Stimulated activated CD4-positive, alpha-beta T cell treated with anti-CD3 and anti-CD28 coated beads, Interleukin-12 subunit alpha, Interleukin-12 subunit beta, amount 100 ng/mL, for 48 hours (primary cell): ENCODE measurements around the gene RNF169.
"Not testable (repeated sequence)": the region's sequence is repeated elsewhere in the genome, so short reads cannot be mapped to it uniquely, and the experiment has no call there.

ENCODE experiments used
- DNase-seq, 3 donors: peaks; one replicate each; pipeline ENCODE4 v3.0.0-alpha.2; 2020; ENCODE audit warnings: low read depth in 2 of 3, low spot score in 1 of 3

RNF169 gene

DNA sequence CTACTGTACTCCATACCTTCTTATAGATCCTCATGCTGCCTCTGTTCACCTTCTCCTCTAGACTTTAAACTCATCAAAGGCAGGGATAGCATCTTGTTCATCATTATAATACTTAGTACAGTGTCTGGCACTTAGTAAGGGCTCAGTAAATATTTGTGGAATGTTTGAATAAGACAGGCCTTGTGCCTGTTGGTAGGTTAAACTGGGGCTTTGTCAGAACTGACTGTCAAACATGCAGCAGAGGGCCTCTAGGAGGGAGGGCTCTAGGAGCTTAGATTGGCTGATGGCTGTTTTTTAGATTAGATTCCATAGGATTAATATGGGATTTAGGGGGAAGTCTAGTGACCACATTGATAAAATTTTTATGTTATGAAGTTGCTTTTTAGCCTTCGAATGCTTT lies 70.8 kb downstream of the RNF169 start:
- DNase-seq = no peak

DNA sequence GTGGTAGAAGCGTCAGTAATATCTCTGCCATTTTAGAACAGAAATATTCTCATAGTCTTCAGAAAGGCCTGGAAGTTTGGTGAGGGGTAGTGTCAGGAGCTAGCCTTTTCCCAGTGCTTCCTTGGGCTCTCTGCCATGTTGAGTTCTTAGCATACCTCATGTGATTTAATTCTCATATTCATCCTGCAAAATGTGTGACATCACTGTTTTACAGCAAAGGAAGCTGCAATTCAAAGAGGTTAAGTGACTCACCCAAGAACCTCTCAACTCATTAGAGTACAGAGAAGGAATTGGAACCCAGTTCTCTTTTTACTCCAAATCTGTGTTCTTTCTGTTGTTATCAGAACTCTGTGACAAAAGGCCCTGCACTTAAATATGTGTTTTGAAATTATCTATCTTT lies 72.1 kb downstream of the RNF169 start:
- no peak for DNase-seq

DNA sequence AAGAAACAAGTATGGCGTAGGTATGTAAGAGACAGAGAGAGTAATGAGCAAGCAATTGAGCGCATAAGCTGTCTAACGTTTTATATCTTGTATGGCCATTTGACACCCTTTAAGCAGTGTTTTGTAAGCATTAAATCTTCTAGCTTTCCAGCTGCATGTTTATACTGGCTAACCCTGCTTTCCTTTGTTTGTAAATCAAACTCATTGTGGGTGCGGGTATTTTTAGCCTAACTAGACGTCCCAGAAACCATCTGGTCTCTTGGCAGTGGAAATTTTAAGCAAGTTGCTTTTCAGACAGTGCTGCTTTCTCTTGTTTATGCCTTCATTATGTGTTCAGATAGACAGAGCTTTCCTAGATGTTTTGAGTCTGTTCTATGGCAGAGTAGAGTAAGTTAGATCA lies 73.5 kb downstream of the RNF169 start:
- no peak for DNase-seq

DNA sequence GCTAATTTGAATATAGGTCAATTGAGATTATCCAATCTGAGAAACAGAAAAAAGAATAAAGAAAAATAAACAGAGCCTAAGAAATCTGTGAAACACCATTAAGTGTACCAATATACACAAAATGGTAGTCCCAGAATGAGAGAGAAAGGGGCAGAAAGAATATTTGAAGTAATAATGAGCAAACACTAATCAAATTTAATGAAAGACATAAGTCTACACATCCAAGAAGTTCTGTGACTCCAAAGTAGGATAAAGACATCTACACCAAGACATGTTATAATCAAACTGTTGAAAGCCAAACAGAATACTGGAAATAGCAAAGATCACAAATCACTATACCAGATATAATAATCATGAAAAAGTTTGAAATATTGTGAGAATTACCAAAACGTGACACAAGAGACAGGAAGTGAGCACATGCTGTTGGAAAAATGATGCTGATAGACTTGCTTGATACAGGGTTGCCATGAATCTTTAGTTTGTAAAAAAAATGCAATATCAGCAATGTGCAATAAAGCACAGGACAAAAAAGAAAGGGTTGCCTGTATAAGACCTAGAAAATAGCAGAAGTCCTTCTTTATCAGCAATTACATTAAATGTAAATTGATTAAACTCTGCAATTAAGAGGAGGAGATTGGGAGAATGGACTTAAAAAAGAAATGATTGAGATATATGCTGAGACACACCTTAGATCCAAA lies 75.8 kb downstream of the RNF169 start:
- DNase-seq = no peak

DNA sequence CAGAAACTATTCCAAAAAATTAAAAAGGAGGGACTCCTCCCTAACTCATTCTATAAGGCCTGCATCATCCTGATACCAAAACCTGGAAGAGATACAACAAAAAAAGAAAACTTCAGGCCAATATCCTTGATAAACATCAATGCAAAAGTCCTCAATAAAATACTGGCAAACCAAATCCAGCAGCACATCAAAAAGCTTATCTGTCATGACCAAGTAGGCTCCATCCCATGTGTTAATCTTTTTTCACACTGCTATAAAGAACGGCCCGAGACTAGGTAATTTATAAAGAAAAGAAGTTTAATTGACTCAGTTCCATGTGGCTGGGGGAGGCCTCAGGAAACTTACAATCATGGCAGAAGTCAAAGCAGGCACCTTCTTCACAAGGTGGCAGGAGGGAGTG lies 76.9 kb downstream of the RNF169 start:
- DNase-seq = not testable (repeated sequence)

DNA sequence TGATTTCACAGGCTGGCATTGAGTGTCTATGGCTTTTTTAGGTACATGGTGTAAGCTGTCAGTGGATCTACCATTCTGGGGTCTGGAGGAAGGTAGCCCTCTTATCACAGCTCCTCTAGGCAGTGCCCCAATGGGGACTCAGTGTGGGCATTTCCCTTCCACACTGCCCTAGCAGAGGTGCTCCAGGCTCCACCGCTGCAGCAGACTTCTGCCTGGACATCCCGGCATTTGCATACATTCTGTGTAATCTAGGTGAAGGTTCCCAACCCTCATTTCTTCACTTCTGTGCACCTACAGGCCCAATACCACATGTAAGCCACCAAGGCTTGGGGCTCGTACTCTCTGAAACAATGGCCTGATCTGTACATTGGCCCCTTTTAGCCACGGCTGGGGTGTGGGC lies 78.3 kb downstream of the RNF169 start:
- no peak for DNase-seq

DNA sequence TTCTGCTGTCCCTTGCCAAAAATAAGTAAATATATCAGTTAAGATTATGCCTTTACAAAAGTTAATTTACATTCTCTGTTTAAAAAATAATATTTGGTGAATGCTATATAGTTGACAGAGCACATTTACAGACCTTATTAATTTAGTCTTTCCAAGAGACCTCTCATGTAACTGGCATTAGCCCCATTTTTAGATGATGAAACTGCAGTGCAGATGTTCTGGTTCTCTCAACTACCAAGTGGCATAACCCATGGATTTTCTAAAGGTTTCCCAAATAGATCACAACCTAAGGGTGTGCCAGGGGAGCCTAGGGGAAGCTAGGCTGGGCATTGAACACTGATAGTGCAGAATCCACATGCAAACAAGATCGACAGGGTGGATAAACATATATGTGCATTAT lies 88.5 kb downstream of the RNF169 start:
- no peak for DNase-seq

DNA sequence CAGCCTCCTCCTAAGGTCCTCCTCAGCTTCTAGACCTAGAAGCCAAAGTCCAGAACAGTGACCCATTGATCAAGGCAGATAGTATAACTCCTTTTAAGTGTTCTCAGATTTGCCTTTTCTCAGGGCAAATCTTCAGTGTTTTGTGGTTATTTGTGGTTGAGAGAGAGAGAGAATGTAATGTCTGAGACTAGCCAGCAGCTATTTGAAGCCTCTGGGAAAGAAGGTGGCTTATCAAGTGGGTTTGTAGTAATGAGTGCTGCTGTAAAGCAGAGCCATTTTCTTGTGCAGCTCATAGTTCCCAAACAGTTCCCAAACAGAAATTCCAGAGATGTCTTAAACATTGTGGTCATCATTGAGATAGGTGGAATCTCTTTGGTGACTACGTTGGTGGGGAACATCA lies 89.5 kb downstream of the RNF169 start:
- DNase-seq = no peak

DNA sequence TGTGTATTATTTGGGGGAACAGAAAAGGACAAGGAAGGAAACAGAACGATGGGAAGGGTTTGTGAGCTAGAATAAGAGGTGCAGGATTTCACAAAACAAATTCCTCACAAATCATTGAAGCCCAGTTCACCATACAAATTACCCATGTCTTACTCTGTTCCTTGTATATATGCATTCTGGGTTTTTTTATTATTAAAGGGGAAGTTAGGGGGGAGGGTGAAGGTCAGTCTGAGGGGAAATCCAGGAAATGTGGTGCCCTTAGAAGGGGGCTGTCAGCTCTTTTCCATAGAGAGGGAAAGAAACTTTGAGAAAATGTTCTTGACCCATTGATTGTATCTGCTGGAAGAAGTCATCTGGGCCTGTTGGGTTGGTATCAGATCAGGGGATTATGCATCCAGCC lies 90.8 kb downstream of the RNF169 start:
- no peak for DNase-seq

DNA sequence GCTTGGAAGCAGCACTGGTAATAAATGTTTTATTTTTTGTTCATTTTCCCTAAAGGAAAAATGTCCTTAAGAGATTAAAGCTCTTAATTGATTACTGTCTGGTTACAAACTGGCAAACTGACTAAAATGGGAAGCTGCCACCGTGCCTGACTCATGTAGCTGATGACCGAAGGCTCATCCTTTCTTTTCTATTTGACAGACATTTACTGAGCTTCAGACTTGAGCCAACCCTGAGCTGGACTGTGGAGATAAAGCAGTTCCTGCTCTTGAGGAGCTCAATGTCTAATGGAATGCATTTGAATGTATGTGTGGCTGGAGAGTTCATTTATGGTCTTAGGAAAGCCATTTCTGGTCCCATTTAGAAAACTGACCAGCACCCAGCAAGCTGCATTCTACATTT lies 91.3 kb downstream of the RNF169 start:
- DNase-seq = no peak

DNA sequence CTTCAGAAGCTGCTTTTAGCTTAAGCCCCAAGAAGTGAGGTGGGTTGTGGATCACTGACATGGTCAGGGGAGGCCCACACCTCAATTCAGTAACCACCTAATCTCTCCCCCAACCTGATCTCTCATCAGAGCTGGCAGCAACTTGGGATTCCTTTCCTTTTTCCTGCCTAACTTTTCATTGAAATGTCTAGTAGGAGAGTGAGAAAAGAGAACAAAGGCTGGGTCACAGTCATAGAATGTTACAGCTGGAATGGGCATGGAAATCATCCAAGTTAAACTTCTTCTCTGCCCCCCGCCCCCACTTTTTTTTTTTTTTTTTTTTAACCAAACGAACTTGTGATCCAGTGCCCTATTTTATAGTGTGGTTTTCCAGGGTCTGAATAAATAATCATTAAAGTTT lies 91.8 kb downstream of the RNF169 start:
- no peak for DNase-seq

DNA sequence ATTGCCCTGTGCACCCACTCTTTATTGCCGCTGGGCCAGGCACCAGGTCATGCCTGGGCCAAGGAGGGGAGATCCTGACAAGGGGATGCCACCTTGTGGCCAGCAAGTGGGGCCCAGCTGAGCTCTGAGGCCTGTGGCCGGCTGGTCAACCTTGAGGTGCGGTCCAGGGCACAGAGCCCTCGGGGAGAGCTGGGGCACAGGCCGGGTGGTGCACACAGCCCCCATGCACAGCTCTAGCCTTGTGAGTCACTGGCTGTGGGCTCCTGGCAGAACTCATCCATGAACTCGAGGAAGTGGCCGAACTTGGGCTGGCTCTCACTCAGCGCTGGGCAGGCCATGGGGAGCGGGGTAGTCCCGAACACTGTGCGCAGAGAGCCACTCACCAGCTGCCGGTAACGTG lies 94.3 kb downstream of the RNF169 start:
- DNase-seq = no peak

DNA sequence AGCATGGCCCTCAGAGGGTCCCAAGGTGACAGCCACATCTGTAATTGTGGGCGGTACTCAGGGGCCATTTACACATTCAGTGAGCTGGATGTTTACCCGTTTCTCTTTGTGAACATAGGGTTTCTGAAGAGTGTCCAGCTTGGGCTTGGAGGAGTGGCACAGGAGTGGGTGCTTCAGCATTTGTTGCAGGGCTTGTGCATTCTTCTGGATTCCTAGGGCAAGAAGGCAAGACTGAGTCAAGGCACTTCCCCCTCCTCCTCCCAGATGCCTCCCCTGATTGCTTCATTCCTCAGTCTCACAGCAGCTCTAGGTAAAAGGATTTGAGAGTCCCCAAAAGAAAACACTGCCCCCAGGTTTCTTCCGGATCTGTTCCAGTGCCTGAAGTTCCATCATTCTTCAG lies 95.4 kb downstream of the RNF169 start:
- DNase-seq = no peak

DNA sequence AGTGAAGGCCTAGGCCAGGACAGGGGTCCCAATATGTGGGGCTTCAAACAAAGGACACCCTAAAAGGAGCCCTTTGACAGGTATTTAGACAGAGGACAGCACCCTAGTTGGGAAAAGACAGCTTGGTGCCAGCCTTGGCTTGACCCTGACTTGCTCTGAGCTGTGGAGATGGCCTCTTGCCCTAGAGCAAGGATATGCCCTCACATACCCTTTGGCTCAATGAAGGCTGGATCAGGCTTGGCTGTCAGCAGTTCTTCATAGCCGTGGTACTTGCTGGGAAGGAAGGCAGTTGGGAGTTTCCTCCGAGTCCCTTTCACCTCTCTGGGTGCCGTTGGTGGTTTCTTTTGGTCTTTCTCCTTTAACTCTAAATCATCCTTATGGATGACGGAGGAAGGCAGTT lies 96.2 kb downstream of the RNF169 start:
- DNase-seq = no peak

DNA sequence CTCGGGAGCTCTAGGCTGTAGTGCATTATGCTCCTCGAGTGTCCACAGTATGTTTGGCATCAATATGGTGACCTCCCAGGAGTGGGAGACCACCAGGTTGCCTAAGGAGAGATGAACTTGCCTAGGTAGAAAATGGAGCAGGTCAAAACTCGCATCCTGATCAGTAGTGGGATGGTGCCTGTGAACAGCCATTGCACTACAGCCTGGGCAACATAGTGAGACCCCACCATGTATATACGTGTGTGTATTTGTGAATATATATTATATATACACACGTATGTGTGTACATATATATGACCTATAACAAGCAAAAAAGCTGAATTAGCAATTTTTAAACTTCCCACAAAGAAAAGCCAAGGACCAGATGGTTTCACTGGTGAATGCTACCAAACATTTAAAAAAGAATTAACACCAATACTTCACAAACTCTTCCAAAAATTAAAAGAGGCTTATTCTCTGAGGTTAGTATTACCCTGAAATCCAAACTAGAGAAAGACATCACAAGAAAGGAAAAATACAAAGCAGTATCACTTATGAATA lies 97.4 kb downstream of the RNF169 start:
- DNase-seq = no peak

DNA sequence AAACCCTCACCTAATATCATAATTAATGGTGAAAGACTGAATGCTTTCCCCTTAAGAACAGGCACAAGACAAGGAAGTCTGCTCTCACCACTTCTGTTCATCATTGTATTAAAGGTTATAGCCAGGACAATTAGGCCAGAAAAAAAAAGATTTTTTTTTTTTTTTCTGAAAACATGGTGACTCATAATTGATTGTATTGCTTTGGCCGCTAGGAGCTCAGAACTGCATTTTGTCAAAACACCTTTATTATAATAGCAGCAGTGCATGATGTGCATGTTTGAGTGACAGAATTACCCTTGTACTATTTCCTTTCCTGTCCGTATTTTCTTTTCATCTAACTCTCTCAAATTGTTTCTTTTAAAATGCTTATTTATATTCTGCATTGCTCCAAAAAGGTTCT lies 98.1 kb downstream of the RNF169 start:
- DNase-seq = no peak

DNA sequence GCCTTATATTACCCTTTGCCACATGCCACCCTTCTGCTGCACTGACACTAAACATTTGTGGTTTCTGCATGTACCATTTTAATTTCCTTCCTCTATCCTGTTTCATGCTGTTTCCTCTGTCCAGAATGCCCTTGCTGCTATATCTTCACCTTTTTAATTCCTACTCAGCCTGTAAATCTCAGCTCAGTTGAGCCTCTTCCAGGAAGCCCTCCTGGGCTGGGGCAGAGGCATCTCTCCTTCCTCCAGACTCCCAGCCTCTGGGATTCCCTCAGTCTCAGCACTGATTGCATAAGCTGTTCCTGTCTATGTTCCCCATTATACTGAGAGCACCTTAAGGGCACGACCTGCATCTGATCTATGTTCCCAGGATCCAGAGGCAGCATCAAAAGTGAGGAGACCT lies 98.7 kb downstream of the RNF169 start:
- no peak for DNase-seq

DNA sequence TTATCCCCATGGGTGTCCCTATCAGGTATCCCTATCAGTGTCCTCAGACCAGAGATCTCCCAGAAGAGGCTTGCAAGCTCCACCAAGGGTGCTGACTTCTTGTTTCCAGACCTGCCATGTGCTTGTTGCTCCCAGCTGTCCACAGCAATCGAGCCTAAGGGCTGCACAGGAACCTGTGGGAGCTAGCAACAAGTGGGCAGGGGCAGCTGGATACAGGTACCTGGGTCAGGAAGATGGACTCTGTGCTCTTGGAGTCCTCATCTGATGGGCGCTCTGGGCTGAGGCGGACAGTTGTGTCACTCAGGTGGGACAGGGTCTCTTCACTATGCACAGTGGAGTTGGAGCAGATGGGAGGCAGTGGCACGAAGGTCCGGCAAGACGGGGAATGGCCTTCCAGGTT lies 99.2 kb downstream of the RNF169 start:
- no peak for DNase-seq

DNA sequence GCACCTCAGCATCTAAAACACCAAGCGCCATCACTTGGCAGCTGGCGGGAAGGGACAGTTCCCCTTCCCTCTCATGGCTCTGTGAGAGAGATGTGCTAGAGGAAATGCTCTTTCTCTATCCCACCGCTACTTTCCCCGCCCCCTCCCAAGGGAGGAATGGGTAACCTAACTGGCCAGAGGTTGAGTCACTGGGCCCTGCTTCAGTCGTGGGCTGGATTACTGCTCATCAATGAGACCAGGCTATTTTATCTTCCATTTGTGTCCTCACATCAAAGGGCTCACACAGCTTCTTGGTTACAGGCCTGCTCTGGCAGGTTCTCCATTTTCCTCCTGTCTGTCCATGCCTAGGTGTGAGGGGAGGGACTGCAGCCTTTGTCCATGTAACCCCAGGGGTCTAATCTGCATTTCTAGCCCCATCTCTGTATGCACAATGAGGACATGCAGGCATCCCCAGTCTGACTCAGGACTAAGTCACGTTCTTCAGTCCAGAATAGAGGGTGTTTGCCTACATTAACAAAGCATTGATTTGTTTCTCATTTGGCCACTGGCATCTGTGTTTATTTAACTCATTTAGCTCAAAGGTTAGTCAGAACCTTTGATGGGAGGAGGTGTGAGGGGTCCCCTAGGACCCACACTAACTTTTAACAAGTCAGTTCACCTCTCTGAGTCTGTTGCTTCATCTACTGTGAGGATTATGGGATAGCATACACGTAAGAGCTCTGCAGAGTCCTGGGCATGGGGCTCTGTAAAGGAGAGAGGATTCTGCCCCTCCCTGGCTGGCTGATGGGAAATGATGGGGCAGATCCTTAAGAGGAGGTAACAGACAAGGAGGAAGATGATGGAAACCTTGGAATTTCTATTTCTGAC lies 101.1 kb downstream of the RNF169 start:
- no peak for DNase-seq

DNA sequence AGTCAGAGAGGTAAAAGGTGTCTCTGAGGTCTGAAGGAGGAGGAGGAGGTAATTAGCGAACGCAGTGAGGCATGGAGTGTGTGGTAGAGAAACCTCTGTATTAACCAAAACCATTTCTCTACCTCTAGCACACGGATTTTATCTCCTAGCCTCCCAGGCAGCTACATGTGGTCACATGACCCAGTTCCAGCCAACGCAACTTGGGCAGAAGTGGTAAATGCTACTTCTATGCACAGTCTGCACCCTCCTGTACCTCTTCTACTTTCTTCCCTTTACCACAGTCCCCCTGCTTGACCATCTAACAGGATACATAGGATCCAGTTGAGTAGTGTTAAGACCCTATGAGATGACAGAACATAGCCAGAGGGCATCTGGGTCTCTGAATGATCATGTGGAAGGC lies 104.6 kb downstream of the RNF169 start:
- no peak for DNase-seq

DNA sequence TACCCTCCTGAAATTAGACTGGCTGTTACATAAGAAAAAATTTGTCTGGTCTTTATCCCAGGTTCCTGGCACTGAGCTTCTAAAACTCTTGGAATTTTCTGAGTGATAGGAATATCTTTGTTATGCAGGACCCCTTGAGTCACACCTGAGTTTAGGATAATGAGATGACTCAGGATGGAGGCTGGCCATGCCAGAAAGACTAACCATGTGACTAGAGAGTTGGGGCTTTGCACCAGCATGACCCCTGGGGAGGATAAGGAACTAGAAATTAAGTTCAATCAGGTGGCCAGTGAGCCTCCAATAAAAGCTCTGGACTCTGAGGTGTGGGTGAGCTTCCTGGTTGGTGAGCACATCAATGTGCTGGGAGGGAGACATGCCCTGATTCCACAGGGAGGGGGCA lies 112.1 kb downstream of the RNF169 start:
- DNase-seq = no peak

DNA sequence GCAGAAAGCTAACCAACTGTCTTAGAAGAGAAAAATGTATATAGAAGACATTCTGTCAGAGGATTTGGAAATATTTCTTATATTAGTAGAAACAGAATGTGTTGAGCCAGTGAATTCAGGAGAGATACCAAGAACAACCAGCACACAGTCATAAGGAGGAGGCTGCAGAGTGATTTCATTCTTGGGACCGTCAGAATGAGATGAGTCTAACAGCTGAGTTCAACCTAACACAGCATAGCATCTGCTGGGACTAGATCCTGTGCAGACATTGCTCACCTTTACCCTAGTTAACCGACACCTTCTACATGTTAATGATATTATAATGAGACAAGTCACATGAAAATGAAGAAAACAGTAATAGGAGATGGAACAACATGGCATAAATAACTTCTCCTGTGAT lies 114.8 kb downstream of the RNF169 start:
- no peak for DNase-seq

DNA sequence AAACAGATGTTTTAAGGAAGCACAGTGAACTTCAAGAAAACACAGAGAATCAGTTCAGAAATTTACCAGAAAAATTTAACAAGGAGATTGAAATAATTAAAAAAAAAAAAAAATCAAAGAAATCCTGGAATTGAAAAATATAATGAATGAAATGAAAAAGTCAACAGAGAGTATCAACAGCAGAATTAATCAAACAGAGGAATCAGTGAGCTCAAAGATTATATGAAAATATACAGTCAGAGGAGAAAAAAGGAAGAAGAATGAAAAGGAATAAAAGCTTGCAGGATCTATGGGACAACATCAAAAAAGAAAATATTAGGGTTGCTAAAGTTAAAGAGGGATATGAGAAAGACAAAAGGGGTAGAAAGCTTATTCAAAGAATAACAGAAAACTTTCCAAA lies 117.9 kb downstream of the RNF169 start:
- DNase-seq = no peak
